ENCODE measurements around the gene STRN3. TPM values are rescaled to one million over a fixed set of nuclear protein-coding genes. Genes with fewer than 3 reads are reported as not detected.
"Not testable (repeated sequence)": the region's sequence is repeated elsewhere in the genome, so short reads cannot be mapped to it uniquely, and the experiment has no call there.

STRN3 gene
- total and polyA plus RNA-seq, 9 donors: 11.5 to 43.0 (median 32.4) TPM

- no peaks in the 10 kb centered on the region for H3K9me3 ChIP-seq
- intact Hi-C loops (cut with DNase I): loop anchor here (5.0 to 10.0 kb wide), 3 partner anchors 101 to 376 kb away; no protein-coding TSS in a partner anchor
- 82 to 92% (median 87%) methylated on average over 3 of the region's 3 CpGs for WGBS, 3 donors
These were observed 45.2 kb downstream of the STRN3 start for GRCh38 chr14:30980980-30981379.

GRCh38 chr14:30980106-30980704 is 46.0 kb downstream of the STRN3 start:
- DNase-seq: peak in 1 of 5 donors; percentile 31
- H3K27me3 ChIP-seq; H3K27ac ChIP-seq; H3K9me3 ChIP-seq; H3K36me3 ChIP-seq; H3K4me1 ChIP-seq (ENCODE audit: insufficient read depth); H3K4me3 ChIP-seq: not testable (repeated sequence)
- intact Hi-C loops (cut with DNase I): loop anchor here (5.0 to 10.0 kb wide), 3 partner anchors 102 to 377 kb away; no protein-coding TSS in a partner anchor
- WGBS, 3 donors: 36 to 58% (median 40%) methylated on average over 13 of the region's 13 CpGs
- peak in 2 of 3 donors; percentile 33 to 41 for TF ChIP-seq CTCF (IDR thresholded peaks at IDR 0.05)

More at GRCh38 chr14:30980980-30981379, 45.2 kb downstream of the STRN3 start:
- Histone ChIP-seq H3K4me1 (ENCODE audit: insufficient read depth) (no peaks in the 10 kb centered on the region), H3K27ac (no peak overlapping the region), H3K27me3 (no peaks in the 10 kb centered on the region), H3K4me3 (no peak overlapping the region), H3K36me3 (no peaks in the 10 kb centered on the region)
- TF ChIP-seq POLR2A (IDR thresholded peaks at IDR 0.05): no peak
- no peak for TF ChIP-seq CTCF (IDR thresholded peaks at IDR 0.05)
- no peak for TF ChIP-seq EP300 (IDR thresholded peaks at IDR 0.05)
- no peak for DNase-seq

- intact Hi-C loops (cut with DNase I): no loop called here
- WGBS, 3 donors: 79 to 93% (median 83%) methylated on average over 2 of the region's 2 CpGs
- H3K27ac ChIP-seq: no peak overlapping the region
- no peaks in the 10 kb centered on the region for H3K4me1 ChIP-seq (ENCODE audit: insufficient read depth)
- no peak for DNase-seq
- H3K9me3 ChIP-seq: no peaks in the 10 kb centered on the region
- H3K36me3 ChIP-seq: no peaks in the 10 kb centered on the region
- no peak overlapping the region for H3K4me3 ChIP-seq
- no peak for TF ChIP-seq CTCF (IDR thresholded peaks at IDR 0.05)
- no peak for TF ChIP-seq EP300 (IDR thresholded peaks at IDR 0.05)
- no peak for TF ChIP-seq POLR2A (IDR thresholded peaks at IDR 0.05)
- no peaks in the 10 kb centered on the region for H3K27me3 ChIP-seq
These were observed 48.4 kb downstream of the STRN3 start for GRCh38 chr14:30977752-30978151.

GRCh38 chr14:30974628-30975027 is 51.6 kb downstream of the STRN3 start:
- peaks cover 2% of the 10 kb centered on the region for H3K4me1 ChIP-seq (ENCODE audit: insufficient read depth)
- H3K27me3 ChIP-seq: no peaks in the 10 kb centered on the region
- H3K9me3 ChIP-seq: no peaks in the 10 kb centered on the region
- no peak overlapping the region for H3K4me3 ChIP-seq
- no peak for TF ChIP-seq POLR2A (IDR thresholded peaks at IDR 0.05)
- TF ChIP-seq EP300 (IDR thresholded peaks at IDR 0.05): no peak
- H3K36me3 ChIP-seq: no peaks in the 10 kb centered on the region
- WGBS, 3 donors: 94 to 96% (median 95%) methylated on average over 4 of the region's 4 CpGs
- no peak for DNase-seq
- intact Hi-C loops (cut with DNase I): no loop called here
- H3K27ac ChIP-seq: no peak overlapping the region

GRCh38 chr14:30972882-30973582 is 53.1 kb downstream of the STRN3 start:
- H3K9me3 ChIP-seq: no peaks in the 10 kb centered on the region
- no peaks in the 10 kb centered on the region for H3K27me3 ChIP-seq
- H3K27ac ChIP-seq: no peak overlapping the region
- TF ChIP-seq CTCF (IDR thresholded peaks at IDR 0.05): no peak
- intact Hi-C loops (cut with DNase I): no loop called here
- peaks cover 2% of the 10 kb centered on the region for H3K4me1 ChIP-seq (ENCODE audit: insufficient read depth)
- no peaks in the 10 kb centered on the region for H3K36me3 ChIP-seq
- no peak for DNase-seq
- WGBS, 3 donors: 82 to 98% (median 91%) methylated on average over 7 of the region's 7 CpGs
- no peak overlapping the region for H3K4me3 ChIP-seq

GRCh38 chr14:30972036-30972732 is 54.0 kb downstream of the STRN3 start:
- H3K36me3 ChIP-seq; H3K9me3 ChIP-seq; H3K4me3 ChIP-seq; H3K4me1 ChIP-seq (ENCODE audit: insufficient read depth); DNase-seq; H3K27ac ChIP-seq; H3K27me3 ChIP-seq; intact Hi-C loops (cut with DNase I): not testable (repeated sequence)
- 97 to 98% (median 97%) methylated on average over 11 of the region's 11 CpGs for WGBS, 3 donors
